Liver (tissue), 9 donors: Measurements from ENCODE around the gene THSD7B. TPM values are rescaled to one million over a fixed set of nuclear protein-coding genes. Genes with fewer than 3 reads are reported as not detected.

Source experiments
- DNase-seq: peaks from one replicate; pipeline ENCODE4 v3.0.0-alpha.2; 2017; ENCODE audit warnings: low spot score
- H3K27ac ChIP-seq, 2 donors: one replicate each; pipeline ENCODE4 v1.7.0; 2013; ENCODE audit warnings: inconsistent platforms in 2 of 2, low read length in 2 of 2, control low read depth in 1 of 2, low read depth in 1 of 2, mild to moderate bottlenecking in 1 of 2
- H3K27me3 ChIP-seq, 4 donors: one replicate each; pipeline versions ENCODE4 v1.6.1 to v1.7.0; 2013; ENCODE audit warnings: low read length in 3 of 4, inconsistent platforms in 1 of 4, mild to moderate bottlenecking in 1 of 4, moderate library complexity in 1 of 4; ENCODE audit not compliant: control insufficient read depth in 4 of 4, insufficient read depth in 4 of 4
- H3K36me3 ChIP-seq, 4 donors: one replicate each; pipeline versions ENCODE4 v1.6.1 to v1.7.0; 2013; ENCODE audit warnings: low read length in 3 of 4, mild to moderate bottlenecking in 3 of 4, low read depth in 1 of 4, moderate library complexity in 1 of 4; ENCODE audit not compliant: control insufficient read depth in 4 of 4, insufficient read depth in 3 of 4
- H3K4me1 ChIP-seq, 4 donors: one replicate each; pipeline versions ENCODE4 v1.6.1 to v1.7.0; 2013; ENCODE audit warnings: low read length in 3 of 4, mild to moderate bottlenecking in 3 of 4, moderate library complexity in 1 of 4; ENCODE audit not compliant: control insufficient read depth in 4 of 4, insufficient read depth in 4 of 4
- H3K4me3 ChIP-seq, 3 donors: one replicate each; pipeline versions ENCODE4 v1.6.1 to v1.7.0; 2013; ENCODE audit warnings: low read length in 3 of 3, control low read depth in 1 of 3, low read depth in 1 of 3, mild to moderate bottlenecking in 1 of 3
- H3K9ac ChIP-seq, 2 donors: one replicate each; pipeline ENCODE4 v1.7.0; 2013; ENCODE audit warnings: low read length in 2 of 2, mild to moderate bottlenecking in 2 of 2, moderate library complexity in 2 of 2, control low read depth in 1 of 2, low read depth in 1 of 2
- H3K9me3 ChIP-seq, 4 donors: one replicate each; pipeline versions ENCODE4 v1.6.1 to v1.7.0; 2013; ENCODE audit warnings: low read length in 3 of 4; ENCODE audit not compliant: control insufficient read depth in 4 of 4
- ATF3 ChIP-seq: IDR thresholded peaks from 2 replicates; pipeline ENCODE4 v1.6.1; 2016; ENCODE audit warnings: antibody characterized with exemption
- CTCF ChIP-seq: fragments of 150-350 bp; IDR thresholded peaks from 2 replicates; pipeline ENCODE4 v1.5.1; 2017; ENCODE audit warnings: improper control_type of control experiment, low read depth, low read length; ENCODE audit not compliant: missing input control
- EGR1 ChIP-seq, 2 donors: IDR thresholded peaks; 2 replicates each; pipeline ENCODE4 v1.6.1; 2016 to 2018; ENCODE audit warnings: antibody characterized with exemption in 2 of 2, low read depth in 2 of 2
- FOXA1 ChIP-seq: IDR thresholded peaks from 2 replicates; pipeline ENCODE4 v1.6.1; 2016; ENCODE audit warnings: antibody characterized with exemption
- FOXA2 ChIP-seq: IDR thresholded peaks from 2 replicates; pipeline ENCODE4 v1.6.1; 2016; ENCODE audit warnings: antibody characterized with exemption
- GABPA ChIP-seq, 2 donors: IDR thresholded peaks in 1 of 2; conservative IDR thresholded peaks in 1 of 2; 2 replicates each; pipeline ENCODE4 v1.6.1; 2016; ENCODE audit warnings: antibody characterized with exemption in 2 of 2, mild to moderate bottlenecking in 1 of 2, moderate library complexity in 1 of 2
- HNF4A ChIP-seq, 2 donors: conservative IDR thresholded peaks; 2 replicates each; pipeline ENCODE4 v1.6.1; 2016; ENCODE audit warnings: antibody characterized with exemption in 2 of 2, mild to moderate bottlenecking in 2 of 2
- HNF4G ChIP-seq: IDR thresholded peaks from 2 replicates; pipeline ENCODE4 v1.6.1; 2016; ENCODE audit warnings: antibody characterized with exemption
- JUND ChIP-seq, 2 donors: IDR thresholded peaks; 2 replicates each; pipeline ENCODE4 v1.6.1; 2016; ENCODE audit warnings: antibody characterized with exemption in 2 of 2
- MAX ChIP-seq: IDR thresholded peaks from 2 replicates; pipeline ENCODE4 v1.6.1; 2016; ENCODE audit warnings: antibody characterized with exemption
- NR2F2 ChIP-seq: IDR thresholded peaks from 2 replicates; pipeline ENCODE4 v1.6.1; 2016; ENCODE audit warnings: antibody characterized with exemption
- RAD21 ChIP-seq, 2 donors: IDR thresholded peaks; 2 replicates each; pipeline ENCODE4 v1.6.1; 2016; ENCODE audit warnings: antibody characterized with exemption in 2 of 2, mild to moderate bottlenecking in 2 of 2
- REST ChIP-seq: IDR thresholded peaks from 2 replicates; pipeline ENCODE4 v1.6.1; 2016; ENCODE audit warnings: antibody characterized with exemption, mild to moderate bottlenecking
- RXRA ChIP-seq, 2 donors: IDR thresholded peaks; 2 replicates each; pipeline ENCODE4 v1.6.1; 2017 to 2018; ENCODE audit warnings: antibody characterized with exemption in 2 of 2, mild to moderate bottlenecking in 1 of 2
- SP1 ChIP-seq: IDR thresholded peaks from 2 replicates; pipeline ENCODE4 v1.6.1; 2018; ENCODE audit warnings: antibody characterized with exemption, mild to moderate bottlenecking
- TAF1 ChIP-seq: conservative IDR thresholded peaks from 2 replicates; pipeline ENCODE4 v1.6.1; 2016; ENCODE audit warnings: antibody characterized with exemption, mild to moderate bottlenecking
- YY1 ChIP-seq: IDR thresholded peaks from 2 replicates; pipeline ENCODE4 v1.6.1; 2016; ENCODE audit warnings: antibody characterized with exemption, mild to moderate bottlenecking
- ZBTB33 ChIP-seq: IDR thresholded peaks from 2 replicates; pipeline ENCODE4 v1.6.1; 2016; ENCODE audit warnings: antibody characterized with exemption
- WGBS: extraction: QIAGEN DNeasy Blood & Tissue Kit; methylation state at CpG from one replicate; pipeline ENCODE4 v1.1.7; 2013; 5-methylcytosine and 5-hydroxymethylcytosine counted together
- polyA plus RNA-seq, 2 donors: library from polyadenylated mRNA; stranded (reverse) in 1 of 2; unstranded in 1 of 2; fragments of 200-250 nt in 1 of 2; fragments of >200 nt in 1 of 2; fragmentation: Nextera tagmentation in 1 of 2; extraction: Ambion mirVana in 1 of 2; gene quantifications; one replicate each; pipeline versions ENCODE4 v1.2.1 to v1.2.3, GENCODE V29; 2013 to 2015
- total RNA-seq, 2 donors: library from RNA; depleted of rRNA; stranded (reverse); fragments of >200 nt; gene quantifications; one replicate each; pipeline ENCODE4 v1.2.3, GENCODE V29; 2014
- donor health status: healthy.
- donor health status: healthy.
- donor health status: healthy.
- donor health status: healthy.
- donor health status: healthy.

THSD7B gene
- total and polyA plus RNA-seq, 4 donors: 0.01 to 0.75 (median 0.42) TPM; not detected in 1

GRCh38 chr2:137708311-137708710 is 943.0 kb downstream of the THSD7B start:
- WGBS: 83% methylated on average over 5 of the region's 5 CpGs
- DNase-seq: no peak
- H3K27me3 ChIP-seq: no peaks in the 10 kb centered on the region
- no peak overlapping the region for H3K4me3 ChIP-seq
- no peak overlapping the region for H3K9ac ChIP-seq
- H3K9me3 ChIP-seq: peaks cover 0 to 7% (median 1%) of the 10 kb centered on the region in 4 donors
- H3K4me1 ChIP-seq: no peaks in the 10 kb centered on the region
- no peaks in the 10 kb centered on the region for H3K36me3 ChIP-seq
- TF ChIP-seq REST: no peak
- no peak for TF ChIP-seq SP1
- no peak for TF ChIP-seq ZBTB33
- H3K27ac ChIP-seq: no peak overlapping the region

GRCh38 chr2:137715731-137716191 is 950.4 kb downstream of the THSD7B start:
- peaks cover 0 to 2% (median 0%) of the 10 kb centered on the region in 4 donors for H3K9me3 ChIP-seq
- WGBS: 82% methylated on average over 17 of the region's 17 CpGs
- no peak overlapping the region for H3K27ac ChIP-seq
- no peaks in the 10 kb centered on the region for H3K36me3 ChIP-seq
- no peak overlapping the region for H3K4me3 ChIP-seq
- H3K4me1 ChIP-seq: no peaks in the 10 kb centered on the region
- H3K9ac ChIP-seq: no peak overlapping the region
- TF ChIP-seq CTCF (no peak), YY1 (no peak), NR2F2 (no peak), REST (no peak), GABPA (IDR thresholded peaks at IDR 0.05 in 1 of 2, conservative IDR thresholded peaks at IDR 0.05 in 1 of 2) (no peak), ZBTB33 (no peak), SP1 (no peak), FOXA2 (no peak), RAD21 (IDR thresholded peaks at IDR 0.05) (no peak), FOXA1 (no peak), HNF4G (no peak), TAF1 (no peak), JUND (IDR thresholded peaks at IDR 0.05) (no peak), ATF3 (no peak), HNF4A (conservative IDR thresholded peaks at IDR 0.05) (no peak), MAX (no peak), EGR1 (IDR thresholded peaks at IDR 0.05; ENCODE audit: low read depth in 2 of 2) (no peak), RXRA (IDR thresholded peaks at IDR 0.05) (no peak)
- no peak for DNase-seq
- H3K27me3 ChIP-seq: no peaks in the 10 kb centered on the region
